Kidney tubule cell (primary cell): ENCODE data around the gene CCSER2.
"Not testable (repeated sequence)": the region's sequence is repeated elsewhere in the genome, so short reads cannot be mapped to it uniquely, and the experiment has no call there.

Source experiments
- DNase-seq: peaks from one replicate; pipeline ENCODE4 v3.0.0-alpha.2; 2018; ENCODE audit warnings: low spot score

The CCSER2 gene

DNA sequence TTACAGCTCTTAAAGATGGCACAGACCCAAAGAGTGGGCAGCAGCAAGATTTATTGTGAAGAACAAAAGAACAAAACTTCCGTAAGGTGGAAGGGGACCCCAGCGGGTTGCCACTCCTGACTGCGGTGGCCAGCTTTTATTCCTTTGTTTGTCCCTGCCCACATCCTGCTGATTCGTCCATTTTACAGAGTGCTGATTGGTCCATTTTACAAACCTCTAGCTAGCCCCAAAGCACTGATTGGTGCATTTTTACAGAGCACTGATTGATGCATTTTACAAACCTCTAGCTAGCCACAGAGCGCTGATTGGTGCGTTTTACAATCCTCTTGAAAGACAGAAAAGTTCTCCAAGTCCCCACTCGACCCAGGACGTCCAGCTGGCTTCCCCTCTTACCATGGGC, 16.8 kb upstream of the CCSER2 start:
- no peak for DNase-seq

DNA sequence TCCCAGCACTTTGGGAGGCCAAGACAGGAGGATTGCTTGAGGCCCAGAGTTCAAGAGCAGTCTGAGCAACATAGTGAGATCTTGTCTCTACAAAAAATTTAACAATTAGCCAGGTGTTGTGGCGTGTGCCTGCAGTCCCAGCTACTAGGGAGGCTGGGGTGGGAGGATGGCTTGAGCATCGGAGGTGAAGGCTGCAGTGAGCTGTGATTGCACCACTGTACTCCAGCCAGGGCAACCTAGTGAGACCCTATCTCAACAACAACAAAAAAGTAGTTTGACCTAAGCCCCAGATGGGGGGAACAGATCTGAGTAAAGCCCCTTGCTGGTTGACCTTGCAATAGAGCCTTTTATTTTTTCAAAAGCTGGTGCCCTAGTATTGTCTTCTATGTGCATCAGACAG, 15.6 kb upstream of the CCSER2 start:
- no peak for DNase-seq

DNA sequence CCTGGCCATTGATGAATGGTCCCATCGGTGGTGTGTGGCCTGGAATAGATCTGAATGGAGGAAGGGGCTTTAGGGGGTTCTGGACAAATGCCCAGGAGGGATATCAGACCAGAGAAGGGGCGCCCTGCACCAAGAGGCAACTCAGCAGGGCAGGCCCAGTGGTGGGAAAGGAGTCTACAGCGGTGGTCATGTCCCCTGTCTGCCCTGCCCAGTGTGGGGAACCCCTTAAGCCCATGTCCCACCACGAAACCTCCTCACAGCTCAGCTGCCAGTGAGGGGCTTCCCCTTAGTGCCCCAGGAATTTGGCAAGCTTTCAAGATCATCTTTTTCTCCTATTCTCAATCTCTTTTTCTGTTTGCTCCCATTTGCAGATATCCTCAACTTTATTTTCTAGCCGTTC, 14.1 kb upstream of the CCSER2 start:
- DNase-seq: no peak

DNA sequence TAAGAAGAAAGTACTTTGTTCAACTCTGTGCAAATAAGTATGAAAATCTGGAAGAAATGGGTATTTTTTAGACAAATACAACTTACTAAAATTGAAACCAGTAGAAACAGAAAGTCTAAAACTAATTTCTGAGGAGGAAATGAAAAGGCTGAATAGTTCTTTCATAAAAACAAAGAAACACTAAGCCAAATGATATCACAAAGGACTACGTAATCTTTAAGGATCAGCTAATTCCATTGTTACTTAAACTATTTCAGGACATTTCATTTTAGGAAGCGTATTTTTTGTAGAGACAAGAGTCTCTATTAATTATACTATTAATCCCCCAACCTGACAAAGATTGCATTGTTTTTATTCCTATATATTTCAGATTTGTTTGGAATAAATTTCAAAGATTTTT, 11.2 kb upstream of the CCSER2 start:
- no peak for DNase-seq

DNA sequence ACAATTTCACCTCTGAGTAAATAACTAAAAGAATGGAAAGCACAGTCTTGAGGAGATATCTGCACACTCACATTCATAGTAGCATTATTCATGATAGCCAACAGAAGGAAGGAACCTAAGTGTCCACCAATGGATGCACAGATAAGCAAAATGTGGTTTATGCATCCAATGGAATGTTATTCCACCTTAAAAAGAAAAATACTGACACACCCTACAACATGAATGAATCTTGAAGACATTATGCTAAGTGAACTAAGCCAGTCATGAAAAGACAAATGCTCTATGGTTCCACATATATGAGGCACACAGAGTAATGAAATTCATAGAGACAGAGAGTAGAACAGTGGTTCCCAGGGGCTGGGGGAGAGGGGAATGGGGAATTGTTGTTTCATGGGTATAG, 6.5 kb upstream of the CCSER2 start:
- DNase-seq: no peak

DNA sequence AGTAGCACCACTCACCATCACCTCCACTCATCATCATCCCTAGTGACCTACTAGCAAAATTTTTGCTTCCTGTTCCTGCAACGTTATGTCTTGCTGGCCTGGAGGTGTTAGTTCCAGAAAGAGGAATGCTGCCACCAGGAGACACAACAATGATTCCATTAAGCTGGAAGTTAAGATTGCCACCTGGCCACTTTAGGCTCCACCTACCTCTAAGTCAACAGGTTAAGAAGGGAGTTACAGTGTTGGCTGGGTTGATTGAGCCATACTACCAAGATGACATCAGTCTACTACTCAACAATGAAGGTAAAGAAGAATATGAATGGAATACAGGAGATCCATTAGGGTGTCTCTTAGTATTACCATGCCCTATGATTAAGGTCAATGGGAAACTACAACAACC, 4.8 kb upstream of the CCSER2 start:
- DNase-seq: peak; percentile 17

DNA sequence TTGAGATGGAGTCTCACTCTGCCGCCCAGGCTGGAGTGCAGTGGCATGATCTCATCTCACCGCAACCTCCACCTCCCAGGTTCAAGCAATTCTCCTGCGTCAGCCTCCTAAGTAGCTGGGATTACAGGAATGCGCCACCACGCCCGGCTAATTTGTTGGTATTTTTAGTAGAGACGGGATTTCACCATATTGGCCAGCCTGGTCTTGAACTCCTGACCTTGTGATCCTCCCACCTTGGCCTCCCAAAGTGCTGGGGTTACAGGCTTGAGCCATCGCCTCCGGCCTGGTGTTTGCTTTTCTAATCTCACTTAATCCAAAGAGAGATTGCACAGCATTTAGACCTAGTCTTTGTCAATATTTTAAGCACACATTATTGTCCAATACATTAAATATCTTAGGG, 1.4 kb upstream of the CCSER2 start:
- not testable (repeated sequence) for DNase-seq

DNA sequence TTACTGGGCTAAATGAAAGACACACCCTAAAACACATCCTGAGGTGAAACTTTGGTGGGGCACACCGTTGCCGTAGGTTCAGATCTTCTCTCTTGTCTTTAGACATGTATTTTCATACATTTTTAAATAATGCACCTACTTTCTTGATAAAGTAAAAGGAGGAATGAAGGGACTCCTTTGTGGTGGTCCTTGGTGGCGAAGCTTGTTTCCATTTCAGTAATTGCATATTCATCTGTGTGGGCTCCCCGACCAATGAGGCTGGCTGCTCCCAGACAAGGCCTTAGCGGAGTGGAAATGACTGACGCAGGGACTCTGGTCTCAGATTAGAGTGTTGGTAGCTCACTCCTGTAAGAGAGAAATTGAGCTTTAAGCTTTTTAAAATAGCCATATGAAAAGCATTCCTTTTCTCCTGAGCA, 815 bp downstream of the CCSER2 start:
- DNase-seq: peak; percentile 63

DNA sequence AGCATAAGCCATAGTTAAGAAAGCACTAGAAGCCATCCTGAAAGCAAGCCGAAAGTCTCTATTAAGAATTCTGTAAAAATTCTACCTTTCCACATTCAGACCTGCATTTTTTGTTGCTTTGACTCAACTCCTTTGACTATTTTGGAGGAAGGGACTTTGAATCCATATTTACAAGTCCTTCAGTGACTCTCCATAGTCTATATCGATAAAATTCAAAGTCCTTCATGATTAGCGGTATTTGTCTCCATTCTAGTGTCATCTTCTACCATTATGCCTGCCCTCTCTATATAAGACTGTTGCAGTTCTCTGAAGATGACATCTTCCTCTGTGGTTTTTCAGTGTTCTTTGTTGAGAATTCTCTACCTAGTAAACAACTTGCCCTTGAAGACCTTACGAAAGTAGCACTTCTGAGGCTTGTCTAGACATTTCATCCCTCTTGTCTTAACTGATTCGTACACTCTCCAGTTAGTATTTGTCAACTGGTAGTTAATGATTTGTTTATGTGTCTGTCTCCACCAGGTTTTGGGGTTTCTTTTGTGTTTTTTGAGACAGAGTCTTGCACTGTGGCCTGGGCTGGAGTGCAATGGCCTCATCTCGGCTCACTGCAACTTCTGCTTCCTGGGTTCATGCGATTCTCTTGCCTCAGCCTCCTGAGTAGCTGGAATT, 1.7 kb downstream of the CCSER2 start:
- no peak for DNase-seq

DNA sequence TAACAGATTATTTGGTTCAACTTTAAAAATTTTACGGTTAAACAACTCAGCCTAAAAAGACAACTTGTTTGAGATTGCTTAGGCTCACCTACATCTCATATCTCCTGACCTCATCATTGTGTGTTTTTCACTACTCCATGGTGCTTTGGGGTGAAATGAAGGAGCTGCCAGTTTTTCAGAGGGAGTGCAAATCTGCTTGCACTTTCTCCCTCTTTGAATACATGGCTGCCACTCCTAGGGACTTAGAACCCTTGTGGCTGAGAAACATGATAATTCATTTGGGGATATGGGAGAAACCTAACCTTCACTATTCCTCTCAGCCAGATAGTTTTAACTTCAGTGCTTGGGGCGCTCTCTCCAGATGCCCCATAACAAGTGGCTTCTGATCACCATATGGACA, 2.7 kb downstream of the CCSER2 start:
- no peak for DNase-seq

DNA sequence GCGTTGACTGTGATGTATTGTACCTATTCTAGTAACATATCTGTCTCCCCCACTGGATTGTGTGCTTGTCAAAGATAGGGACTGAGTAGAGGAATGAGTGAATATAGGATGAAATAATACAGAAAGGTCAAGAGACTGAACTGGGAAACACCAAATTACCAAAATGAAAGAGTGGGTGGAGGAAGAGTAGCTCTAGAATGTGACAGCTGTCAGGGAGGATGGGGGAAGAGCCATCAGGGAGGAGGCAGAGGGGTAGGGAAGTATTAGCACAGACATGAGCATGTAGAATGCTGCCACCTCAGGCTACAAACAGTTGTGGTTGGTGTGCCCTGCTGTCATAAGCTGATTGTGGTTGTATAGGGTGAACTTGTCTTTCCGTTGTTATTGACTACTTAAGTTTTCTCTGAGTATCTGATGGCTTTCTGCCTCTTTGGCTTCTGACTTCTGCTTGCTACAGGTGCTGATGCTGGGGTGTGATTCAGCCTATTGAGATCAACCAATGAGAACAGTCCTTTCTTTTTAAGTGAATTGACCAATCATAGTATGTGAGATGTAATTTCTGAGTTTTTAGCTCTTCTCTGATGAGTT, 5.6 kb downstream of the CCSER2 start:
- DNase-seq: peak; percentile 62

DNA sequence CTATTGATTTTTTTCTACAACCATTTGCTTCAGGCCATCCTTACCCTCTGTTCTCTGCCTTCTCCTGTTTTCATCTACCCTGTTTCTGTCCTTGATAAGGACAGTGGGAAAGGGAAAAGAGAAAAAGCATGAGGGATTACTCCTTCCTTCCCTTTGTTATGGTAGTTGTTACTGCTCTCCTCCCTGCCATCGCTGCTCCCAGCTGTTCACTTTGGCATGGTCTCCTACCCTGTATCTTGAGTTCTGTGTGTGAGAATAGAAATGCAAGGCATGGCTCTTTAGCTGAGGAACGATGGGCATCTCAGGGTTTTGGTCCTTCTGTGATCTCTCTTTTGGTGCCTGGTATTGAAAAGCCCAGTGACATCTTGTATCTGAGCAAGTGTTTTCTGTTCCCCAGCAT, 6.4 kb downstream of the CCSER2 start:
- no peak for DNase-seq

DNA sequence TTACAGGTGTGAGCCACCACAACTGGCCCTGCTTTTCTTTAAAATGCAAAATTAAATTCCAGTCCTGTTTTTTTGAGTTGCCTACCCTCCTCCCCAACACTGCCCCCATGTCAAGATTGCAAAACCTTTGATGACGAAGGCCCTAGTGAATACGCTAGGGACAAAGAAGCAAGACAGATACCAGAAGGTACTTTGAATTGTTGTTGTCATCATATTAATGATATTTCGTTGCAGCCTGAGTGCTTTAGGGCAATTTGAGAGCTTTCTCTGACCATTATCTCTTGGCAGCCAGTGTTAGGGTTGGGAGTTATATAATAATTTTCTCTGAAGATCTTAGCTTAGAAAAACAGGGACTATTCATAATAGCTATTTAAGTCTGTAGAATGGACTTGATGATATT, 7.1 kb downstream of the CCSER2 start:
- DNase-seq: no peak

DNA sequence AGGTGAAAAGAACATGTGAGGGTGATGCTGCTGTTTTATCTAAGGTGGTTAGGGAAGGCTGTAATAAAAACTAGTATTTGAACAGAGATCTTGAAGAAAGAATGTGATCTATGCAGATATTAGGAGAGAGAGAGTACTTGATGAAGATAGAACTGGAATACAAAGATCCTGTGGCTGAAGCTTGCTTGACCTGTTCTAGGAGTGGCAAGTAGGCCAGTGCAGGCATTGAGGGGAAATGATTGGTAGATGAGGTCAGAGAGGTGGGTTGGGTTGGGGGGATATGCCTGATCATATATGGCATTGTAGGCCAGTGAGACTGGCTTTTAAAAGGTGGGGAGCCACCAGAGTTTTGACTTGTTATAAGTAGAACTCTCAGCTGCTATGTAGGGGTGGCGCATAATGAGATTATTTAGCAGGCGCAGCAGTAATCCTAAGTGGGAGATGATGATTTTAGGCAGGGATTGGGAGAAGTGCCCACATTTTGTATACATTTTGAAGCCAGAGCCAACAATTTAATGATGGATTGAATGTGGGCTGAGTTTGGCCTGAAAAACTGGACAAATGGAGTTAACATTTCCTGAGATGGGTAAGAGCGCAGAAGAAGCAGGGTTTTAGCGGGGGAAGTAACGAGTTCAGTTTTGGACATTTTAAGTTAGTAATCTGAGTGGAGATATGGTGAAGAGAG, 8.2 kb downstream of the CCSER2 start:
- peak; percentile 33 for DNase-seq

DNA sequence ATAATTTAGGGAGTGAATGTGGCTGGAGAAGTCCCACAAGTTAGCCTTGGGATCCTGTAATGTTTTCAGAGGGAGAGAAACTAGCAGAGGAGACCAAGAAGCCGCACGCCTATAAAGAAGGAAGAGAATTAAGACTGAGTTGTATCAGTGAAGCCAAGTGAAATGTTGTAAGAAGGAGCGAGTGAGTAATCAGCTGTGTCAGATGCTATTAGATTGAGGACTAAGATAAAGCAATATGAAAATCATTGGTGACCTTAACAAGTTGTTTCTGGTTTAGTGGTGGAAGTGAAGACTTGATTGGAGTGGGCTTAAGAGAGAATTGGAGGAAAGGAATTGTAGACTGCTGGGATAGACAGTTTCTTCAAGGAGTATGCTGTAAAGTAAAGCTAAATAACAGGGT, 8.8 kb downstream of the CCSER2 start:
- DNase-seq: no peak

DNA sequence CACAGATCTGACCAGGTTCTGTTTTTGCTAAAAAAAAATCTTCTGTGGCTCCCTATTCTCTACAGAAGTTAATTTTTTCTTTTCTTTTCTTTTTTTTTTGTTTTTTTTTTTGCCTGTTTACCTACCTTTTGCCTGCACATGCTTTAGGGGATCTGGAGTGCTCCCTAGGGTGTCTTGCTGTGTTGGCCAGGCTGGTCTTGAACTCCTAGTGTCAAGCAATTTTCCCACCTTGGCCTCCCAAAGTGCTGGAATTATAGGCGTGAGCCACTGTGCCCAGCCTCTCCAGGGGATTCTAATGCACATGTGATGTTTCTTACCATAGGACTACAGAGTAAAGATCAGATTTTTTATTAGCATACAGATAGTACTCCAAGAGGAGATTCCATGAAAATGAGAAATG, 10.6 kb downstream of the CCSER2 start:
- DNase-seq: no peak

DNA sequence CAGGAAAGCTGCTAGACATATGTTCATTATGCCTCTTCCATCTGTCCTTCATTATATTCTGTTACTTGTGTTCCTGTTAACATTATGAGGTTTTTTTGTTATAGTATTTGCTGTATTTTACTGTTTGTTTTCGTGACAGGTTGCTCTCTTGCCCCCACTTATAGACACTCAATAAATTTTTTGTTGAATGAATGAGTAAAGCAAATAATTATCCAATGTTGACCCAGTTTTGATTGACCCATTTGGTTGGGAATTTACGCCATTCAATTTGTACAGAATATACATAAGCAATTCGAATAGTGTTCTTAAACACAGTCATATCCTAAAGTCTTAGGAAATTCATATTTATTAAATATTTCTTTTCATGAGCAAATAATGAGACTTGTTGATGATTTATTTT, 11.8 kb downstream of the CCSER2 start:
- DNase-seq: no peak

DNA sequence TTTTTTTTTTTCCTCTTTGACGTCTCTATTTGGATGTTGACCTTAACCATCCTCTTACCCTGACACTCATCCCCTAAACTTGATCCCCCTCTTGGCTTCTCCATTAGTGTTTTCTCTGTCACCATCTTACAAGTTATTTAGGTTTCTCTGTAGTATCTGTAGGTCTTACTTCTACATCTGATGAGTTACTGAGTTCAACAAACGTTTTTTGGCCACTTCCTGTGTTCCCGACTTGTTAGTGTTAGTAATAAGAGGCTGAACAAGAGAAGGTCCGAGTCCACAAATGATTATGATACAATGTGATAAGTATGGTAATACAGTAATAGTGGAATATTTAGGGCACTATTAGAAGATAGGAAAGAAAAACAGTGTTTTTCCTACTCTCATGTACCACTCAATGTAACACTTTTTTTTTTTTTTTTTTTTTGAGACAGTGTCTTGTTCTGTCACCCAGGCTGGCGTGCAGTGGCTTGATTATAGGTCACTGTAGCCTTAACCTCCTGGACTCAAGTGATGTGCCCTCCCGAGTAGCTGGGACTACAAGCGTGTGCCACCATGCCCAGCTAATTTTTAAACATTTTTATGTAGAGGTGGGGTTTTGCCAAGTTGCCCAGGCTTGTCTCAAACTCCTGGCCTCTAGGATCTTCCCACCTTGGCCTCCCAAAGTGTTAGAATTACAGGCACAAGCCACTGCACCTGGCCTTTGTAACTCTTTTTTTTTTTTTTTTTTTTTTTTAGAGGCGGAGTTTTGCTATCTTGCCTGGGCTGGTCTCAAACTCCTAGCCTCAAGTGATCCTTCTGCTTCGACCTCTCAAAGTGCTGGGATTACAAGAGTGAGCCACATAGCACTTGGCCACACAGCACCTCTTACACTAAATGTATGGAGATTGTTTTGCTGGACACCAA, 12.5 kb downstream of the CCSER2 start:
- DNase-seq: no peak

DNA sequence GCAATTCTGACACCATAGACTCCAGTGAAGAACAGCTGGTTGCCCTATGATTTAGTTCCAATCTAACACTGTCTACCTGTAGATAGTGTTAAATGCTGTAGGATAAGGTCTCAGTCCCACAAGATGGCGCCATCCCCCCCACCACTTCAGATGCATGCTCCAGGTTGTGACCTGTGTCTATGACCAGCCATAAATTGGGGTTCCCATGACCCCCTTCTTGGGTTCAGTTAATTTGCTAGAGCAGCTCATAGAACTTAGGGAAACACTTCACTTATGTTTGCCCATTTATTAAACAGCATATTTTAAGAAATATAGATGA, 13.1 kb downstream of the CCSER2 start:
- no peak for DNase-seq

DNA sequence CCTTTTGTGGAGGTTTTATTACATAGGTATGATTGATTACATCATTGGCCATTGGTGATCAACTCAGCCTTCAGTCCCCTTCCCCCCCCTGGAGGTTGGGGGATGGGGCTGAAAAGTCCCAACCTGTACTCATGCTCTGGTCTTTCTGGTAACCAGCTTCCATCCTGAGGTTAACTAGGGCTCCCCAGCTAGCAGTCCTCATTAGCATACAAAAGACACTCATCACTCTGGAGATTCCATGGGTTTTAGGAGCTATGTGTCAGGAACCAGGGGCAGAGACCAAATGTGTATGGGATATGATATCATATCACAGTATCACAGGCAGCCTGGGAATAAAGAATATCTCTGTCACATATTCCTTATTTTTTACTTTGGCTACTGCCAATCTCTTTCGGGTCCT, 13.6 kb downstream of the CCSER2 start:
- DNase-seq: peak; percentile 23

DNA sequence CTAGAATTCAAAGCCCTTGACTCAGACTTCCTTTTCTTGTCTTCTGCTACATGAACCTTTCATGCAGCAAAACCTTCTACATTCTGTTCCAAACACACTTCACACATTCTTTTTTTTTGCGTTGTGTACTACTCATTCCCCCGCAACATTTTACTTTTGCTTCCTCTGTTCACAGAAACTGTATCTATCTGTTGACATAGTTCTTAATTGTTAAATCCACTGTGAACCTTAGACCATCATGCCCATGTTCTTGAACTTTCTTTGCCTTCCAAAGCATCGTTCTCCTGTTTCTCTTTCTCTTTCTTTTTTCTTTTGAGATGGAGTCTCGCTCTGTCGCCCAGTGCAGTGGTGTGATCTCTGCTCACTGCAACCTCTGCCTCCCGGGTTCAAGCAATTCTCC, 14.2 kb downstream of the CCSER2 start:
- DNase-seq: no peak

DNA sequence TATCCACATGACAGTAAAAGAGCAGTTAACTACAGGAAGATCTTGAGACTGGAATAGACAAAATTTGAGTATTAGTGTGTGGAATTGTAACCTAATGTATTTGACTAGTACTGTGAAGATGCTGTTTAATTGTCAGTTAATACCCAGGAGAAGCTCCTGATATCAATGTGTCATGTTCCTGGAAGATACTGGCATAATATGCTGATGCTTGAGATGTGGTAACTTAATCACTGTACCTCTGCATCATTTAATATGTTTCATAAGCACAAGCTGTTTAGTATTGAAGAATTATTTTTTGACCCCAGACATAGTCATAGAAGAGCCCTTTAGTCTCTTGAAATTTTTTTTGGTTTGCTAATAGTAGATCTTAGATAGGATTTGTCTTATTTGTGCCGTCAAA, 15.4 kb downstream of the CCSER2 start:
- no peak for DNase-seq

DNA sequence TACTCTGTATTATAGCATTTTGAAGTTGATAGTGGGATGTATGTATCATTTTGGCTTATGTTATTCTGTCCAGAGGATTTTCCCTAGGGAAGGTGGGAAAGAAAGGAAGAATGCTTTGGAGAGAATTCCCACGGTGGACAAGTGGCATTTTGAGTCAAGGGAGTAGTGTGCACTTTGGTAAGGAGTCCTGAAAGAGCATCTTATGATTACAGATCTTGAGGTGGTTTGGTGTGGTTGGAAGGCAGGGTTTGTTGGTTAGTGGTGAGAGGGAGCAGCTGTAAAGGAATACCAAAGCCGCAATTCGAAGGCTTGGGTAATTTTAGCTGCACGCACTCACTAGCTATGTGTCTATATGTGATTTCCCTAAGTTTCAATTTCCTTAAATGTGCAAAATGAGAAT, 16.1 kb downstream of the CCSER2 start:
- no peak for DNase-seq
